HG02623 (cell line): Measurements from ENCODE around the gene CAMK4.
"Not testable (repeated sequence)": the region's sequence is repeated elsewhere in the genome, so short reads cannot be mapped to it uniquely, and the experiment has no call there.

Experiments used
- ATAC-seq: cut with Tn5 transposase; IDR thresholded peaks from one replicate; pipeline ENCODE4 v1.9.1; 2021; ENCODE audit warnings: moderate library complexity; ENCODE audit not compliant: unreplicated experiment

CAMK4 gene

GRCh38 chr5:111375645-111376044, 151.5 kb downstream of the CAMK4 start:
- ATAC-seq = no peak

DNA sequence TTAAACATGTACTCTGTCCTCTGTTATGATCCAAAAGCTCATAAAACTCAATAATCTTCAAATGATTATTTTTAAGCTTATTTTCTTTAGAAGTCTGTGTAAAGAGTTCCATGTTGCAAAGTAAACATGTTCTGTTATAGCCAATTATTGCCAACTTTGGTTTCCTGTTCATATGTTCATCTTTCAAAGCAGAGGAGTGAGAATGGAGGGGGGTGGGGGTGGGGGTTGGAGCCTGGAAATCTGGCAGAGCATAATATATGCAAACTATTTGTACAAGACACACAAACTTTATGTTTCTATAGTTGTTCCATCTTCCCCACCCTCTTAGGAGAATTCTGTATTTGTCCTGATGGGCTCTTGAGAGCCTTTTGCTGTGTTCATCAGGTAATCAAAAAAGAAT, 153.1 kb downstream of the CAMK4 start:
- ATAC-seq = no peak

- no peak for ATAC-seq
Observed at GRCh38 chr5:111379391-111379816, 155.2 kb downstream of the CAMK4 start.

DNA sequence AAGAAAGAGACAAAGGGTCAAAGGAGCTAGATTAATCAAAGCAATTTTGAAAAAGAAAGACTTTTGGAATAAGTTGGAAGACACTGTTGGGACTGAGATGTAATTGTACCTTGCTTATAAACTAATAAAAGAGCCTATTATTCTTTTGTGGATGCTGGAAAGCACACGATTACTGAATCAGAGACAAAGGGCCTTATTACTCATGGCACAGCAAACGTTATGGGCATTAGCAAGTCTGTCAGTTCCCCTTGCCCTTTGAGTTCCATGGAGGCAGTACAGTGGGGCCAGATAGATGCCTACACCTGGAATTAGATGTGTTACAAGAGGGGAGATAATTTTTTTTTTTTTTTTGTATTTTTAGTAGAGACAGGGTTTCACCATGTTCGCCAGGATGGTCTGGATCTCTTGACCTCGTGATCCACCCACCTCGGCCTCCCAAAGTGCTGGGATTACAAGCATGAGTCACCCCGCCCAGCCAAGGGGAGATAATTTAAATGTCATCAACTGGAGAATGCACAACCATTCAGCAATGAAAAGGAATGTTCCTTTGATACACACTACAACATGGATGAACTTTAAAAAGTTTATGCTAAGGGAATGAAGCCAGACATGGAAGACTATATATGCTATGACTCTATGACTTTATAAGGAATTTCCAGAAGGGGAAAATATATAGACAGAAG, 159.2 kb downstream of the CAMK4 start:
- no peak for ATAC-seq

DNA sequence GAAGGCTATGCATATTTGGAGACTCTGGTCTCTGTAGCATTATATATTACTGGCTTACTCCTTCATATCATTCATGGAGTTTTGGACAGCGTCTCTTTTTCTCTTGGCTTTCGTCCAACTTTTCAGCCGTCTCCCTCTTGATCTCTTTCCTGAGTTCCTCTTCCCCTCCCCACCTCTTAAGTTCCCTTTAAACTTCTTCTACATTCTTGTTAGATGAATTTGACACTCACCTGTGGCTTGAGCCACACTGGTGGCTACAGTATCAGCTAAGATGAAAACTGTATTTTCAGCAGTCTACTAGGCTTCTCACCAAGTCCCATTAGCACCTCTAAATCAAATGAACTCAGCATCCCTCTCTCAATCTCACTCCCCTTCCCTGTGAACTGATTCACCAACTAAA, 160.0 kb downstream of the CAMK4 start:
- ATAC-seq = no peak

DNA sequence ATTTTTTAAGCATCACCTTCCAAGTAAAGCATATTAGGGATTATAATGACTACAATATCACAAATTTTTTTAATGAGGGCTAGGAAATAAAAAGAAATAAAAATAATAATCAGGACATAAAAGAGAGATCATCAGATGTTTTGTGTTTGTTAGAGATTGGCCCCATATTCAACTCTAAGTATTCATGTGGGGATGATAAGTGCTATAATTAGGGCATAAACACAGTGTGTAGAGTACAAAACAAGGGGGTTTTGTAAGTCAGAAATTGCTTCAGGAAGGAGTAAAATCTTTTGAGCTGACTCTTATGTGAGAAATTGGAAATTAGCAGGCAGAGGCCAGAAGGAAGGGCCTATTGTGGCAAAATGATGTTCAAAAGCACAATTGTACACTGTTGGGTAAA, 160.9 kb downstream of the CAMK4 start:
- no peak for ATAC-seq

DNA sequence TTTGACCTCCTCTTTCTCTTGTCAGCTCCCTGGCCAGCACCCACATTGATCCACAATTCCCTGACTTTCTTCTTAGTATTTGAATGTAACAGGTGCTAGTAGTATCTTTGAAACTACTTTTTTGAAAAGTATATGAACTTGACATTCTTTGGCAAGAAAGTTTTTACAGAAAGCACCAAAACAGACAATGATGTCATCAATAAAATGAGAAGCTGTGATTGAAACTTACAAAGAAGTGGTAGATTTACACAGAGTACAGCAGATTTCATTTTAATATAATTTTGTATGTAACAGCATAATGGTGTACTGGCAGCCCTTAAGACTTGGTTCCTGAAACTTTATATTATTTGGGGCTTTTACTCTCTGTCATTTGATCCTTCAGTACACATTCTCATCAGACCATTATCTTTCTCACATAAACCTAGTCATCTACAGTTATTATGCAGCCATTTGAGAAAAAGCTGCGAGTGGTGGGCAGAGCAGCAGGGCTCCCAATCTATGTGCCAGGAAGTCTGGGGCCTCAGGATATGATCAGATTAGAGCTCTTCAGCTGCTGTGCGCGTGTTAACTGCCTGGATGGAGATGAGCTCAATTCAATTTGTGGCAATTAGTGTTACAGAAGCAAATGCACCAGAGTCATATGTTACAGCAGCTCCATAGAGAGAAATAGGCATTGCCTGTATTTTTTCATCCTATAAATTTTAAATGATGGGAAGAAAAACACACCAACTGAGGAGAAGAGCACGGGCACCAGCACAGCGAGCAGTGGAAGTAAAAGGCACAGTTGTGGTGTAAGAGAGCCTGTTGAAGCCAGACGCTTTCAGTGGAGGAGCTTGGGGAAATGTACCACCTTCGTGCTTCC, 162.0 kb downstream of the CAMK4 start:
- ATAC-seq = no peak

GRCh38 chr5:111386832-111387162, 162.6 kb downstream of the CAMK4 start:
- no peak for ATAC-seq

- no peak for ATAC-seq
Observed at GRCh38 chr5:111387361-111387760, 163.2 kb downstream of the CAMK4 start.

DNA sequence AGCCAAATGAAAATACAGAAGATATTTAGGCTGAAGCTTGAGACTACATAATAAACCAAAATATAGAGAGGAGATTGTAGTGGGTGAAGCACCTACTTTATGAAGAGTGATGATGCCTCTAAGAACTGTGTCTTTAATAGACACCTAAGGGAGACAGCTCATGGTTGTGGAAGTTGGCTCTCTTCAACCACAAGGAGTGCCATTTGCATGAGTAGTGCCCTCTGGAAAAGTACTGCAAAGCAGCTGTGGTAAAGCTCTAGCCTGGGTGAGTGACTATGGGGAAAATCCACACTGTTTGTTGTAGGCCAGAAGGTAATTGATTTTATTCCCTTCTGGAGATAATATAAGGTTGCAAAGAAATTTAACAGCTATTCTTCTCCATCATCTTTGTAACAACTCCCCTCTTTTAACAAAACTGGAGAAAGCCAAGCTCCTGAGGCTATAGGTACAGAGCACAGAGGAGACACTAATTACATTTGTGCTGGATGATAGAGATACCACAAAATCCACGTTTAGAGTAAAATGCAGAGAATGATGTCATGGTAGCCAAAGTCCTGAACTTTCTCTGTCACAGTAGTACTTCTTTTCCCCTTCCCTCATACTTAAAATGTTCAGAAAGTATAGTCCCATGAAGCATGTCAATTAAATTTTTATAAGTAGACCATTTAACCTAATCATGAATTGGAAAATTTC, 165.4 kb downstream of the CAMK4 start:
- no peak for ATAC-seq

- ATAC-seq = no peak
Observed at GRCh38 chr5:111392181-111392580, 168.0 kb downstream of the CAMK4 start.

- no peak for ATAC-seq
Observed at GRCh38 chr5:111394586-111394985, 170.4 kb downstream of the CAMK4 start.

DNA sequence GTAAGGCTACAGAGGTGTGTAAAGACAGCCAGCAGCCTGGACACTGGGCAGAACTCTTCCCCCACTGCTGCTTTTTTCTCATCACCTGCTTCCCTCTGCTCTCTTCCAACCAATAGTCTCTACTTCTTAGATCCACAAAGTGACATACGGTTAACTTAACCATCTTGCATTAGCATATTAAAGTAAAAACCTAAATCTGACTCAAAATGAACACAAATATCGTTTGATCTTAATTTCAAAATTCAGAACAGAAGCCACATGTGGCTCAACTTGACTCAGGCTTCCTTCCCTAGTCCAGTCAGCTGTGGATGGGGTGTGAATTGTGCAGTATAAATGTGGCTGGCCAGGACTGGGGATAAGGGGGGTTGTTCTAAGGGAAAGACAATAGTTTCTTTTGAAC, 173.8 kb downstream of the CAMK4 start:
- no peak for ATAC-seq

DNA sequence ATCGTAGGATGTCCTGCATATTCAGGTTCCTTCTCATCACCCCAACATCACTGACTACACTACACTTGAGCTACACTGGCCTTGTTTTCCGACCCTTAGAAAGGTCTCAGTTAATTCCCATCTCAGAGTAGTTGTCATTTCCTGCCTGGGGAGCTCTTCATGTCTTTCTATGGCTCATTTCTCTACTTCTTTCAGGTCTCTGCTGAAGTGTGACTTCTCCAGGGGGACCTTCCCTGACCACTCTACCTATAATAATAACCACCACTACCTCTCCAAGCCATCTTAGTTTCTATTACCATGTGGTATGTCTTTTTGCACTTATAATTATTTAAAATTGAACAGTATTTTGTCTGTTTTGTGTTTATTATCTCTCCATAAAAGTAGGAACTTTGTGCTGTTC, 174.9 kb downstream of the CAMK4 start:
- ATAC-seq = no peak

DNA sequence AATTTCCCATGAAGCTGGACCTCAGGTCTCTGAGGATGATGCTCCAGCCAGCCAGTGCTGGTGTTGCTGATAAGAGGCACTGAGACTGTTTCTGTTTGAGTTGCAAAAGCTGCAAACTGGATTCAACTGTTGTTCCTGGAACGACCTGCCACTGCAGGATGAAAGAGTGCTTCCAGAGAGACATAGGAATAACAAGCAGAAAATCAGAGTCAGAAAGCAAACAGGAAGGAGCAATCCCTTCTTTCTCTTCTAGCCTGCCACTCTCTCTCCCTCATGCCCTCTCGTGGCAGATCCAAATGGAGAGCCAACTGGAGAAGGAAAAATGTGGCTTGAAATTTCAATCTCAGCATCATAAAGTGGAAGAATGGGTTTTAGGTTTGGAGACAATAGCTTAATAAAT, 177.7 kb downstream of the CAMK4 start:
- ATAC-seq = no peak

- no peak for ATAC-seq
Observed at GRCh38 chr5:111404270-111404769, 180.1 kb downstream of the CAMK4 start.

DNA sequence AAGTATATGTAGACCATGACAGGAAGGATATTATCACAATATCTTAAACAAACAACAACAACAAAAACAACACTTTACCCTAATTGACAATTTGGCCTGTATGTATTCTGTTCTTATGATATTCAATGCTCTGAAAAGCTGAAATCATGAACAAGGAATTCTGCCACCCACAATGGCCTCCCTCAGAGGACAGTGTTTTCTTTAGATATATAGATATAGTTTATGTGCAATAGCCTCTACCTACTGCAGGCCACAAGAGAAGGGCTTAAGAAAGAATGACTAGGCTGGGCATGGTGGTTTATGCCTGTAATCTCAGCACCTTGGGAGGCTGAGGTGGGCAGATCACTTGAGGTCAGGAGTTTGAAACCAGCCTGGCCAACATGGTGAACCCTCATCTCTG, 183.4 kb downstream of the CAMK4 start:
- no peak for ATAC-seq

DNA sequence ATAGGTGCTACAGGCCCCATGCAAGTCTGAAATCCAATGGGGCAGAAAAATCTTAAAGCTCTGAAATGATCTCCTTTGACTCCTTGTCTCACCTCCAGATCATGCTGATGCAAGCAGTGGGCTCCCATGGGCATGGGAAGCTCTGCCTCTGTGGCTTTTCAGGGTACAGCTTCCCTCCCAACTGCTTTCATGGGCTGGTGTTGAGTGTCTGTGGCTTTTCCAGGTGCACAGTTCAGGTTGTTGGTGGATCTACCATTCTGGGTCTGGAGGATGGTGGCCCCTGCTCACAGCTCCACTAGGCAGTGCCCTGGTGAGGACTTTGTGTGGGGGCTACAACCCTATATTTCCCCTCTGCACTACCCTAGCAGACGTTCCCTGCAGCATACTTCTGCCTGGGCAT, 184.6 kb downstream of the CAMK4 start:
- no peak for ATAC-seq

GRCh38 chr5:111409266-111409665, 185.1 kb downstream of the CAMK4 start:
- ATAC-seq = not testable (repeated sequence)

GRCh38 chr5:111410067-111410466, 185.9 kb downstream of the CAMK4 start:
- not testable (repeated sequence) for ATAC-seq

- ATAC-seq = no peak
Observed at GRCh38 chr5:111411301-111411700, 187.1 kb downstream of the CAMK4 start.

DNA sequence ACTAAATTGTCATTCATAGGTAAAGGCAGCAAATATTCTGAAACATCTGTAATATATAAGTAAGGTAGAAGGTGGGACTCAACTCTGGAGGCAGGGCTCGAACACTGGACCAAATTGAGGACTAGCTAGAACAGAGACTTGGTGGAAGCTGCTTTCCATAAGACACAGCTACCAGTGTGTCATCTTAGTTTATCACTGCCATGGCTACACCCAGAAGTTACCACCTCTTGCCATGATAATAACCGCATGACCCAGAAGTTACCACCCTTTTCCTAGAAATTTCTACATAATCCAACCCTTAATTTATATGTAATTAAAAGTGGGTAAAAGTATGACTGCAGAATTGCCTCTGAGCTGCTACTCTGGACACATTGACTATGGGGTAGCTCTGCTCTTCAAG, 188.4 kb downstream of the CAMK4 start:
- no peak for ATAC-seq
